A673 (cell line): ENCODE measurements around the gene SLC26A5.

Experiments used
- CTCF ChIP-seq: fragments of 300-800, 200-600 bp; sonication (generic); conservative IDR thresholded peaks from 2 replicates; pipeline ENCODE4 v1.5.1; 2017; ENCODE audit warnings: low read depth, mild to moderate bottlenecking, antibody characterized with exemption, low read length, moderate library complexity, mixed read lengths
- EZH2 ChIP-seq: fragments of 200-600 bp; sonication (generic); IDR thresholded peaks from 2 replicates; pipeline ENCODE4 v1.6.1; 2017; ENCODE audit warnings: borderline replicate concordance, low read depth, mild to moderate bottlenecking, mixed read lengths, antibody characterized with exemption, low read length; ENCODE audit not compliant: poor library complexity, severe bottlenecking

DNA sequence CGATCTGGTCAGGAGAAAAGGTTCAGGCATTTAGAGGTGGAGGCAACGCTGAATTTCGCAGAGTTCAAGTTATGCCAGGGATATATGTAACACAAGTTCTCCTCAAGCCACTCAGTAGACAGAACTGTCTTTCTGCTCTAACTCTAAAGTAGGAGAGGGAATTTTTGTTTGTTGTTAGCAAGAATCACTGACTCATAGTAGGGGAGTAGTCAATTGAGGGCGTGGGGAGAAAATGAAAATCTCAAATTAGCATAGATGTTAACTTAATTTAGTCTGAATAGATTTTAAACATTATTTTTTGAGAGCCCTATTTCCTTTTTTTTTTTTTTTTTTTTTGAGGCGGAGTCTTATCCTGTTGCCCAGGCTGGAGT lies 64.0 kb downstream of the SLC26A5 start:
- TF ChIP-seq CTCF (no peak), EZH2 (no peak)
